ENCODE data around the gene VKORC1L1. TPM values are rescaled to one million over a fixed set of nuclear protein-coding genes. Genes with fewer than 3 reads are reported as not detected.
"Not testable (repeated sequence)": the region's sequence is repeated elsewhere in the genome, so short reads cannot be mapped to it uniquely, and the experiment has no call there.

The VKORC1L1 gene
- total RNA-seq, 1 experiment from 2014 or later = 27.0 TPM

DNA sequence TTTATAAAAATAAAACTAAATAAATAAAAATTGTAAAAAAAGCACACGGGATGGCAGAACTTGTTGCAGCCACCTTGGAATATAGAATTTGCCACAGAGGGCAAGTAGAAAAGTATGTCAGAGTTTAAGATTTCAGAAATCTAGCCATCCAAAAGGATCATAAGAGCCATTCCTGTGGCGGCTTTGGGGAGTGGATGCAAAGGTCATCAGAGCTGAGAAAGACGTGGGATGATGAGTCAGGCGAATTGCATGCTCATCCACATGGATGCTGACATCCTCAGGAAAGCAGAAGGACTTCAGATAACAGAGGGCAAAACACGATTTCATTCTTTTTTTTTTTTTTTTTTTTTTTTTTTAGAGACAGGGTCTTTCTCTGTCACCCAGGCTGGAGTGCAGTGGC, 3.6 kb upstream of the VKORC1L1 start:
- H3K27ac ChIP-seq; H3K9me3 ChIP-seq (replicated peaks); H3K27me3 ChIP-seq; H3K4me1 ChIP-seq; H3K36me3 ChIP-seq; H3K4me3 ChIP-seq; DNase-seq: not testable (repeated sequence)

DNA sequence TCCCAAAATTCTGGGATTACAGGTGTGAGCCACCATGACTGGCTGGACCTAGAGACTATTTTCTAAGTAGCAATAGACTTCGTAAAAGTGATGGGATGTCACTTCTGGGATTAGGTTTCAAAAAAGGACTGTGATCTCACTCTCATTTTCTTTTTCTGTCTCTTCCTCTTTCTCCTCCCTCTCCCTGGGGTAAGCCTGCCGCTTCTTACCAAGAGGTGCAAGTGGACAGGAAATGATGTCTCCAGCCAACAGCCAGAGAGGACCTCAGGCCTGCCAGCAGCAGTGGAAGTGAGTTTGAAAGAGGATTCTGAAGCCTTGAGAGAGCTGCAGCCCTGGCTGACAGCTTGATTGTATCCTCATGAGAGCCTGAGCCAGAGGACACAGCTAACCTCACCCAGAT, 1.4 kb upstream of the VKORC1L1 start:
- H3K9me3 ChIP-seq (replicated peaks); H3K4me3 ChIP-seq; H3K27ac ChIP-seq; DNase-seq; H3K27me3 ChIP-seq; H3K36me3 ChIP-seq; H3K4me1 ChIP-seq: not testable (repeated sequence)

GRCh38 chr7:65873582-65874193, 814 bp downstream of the VKORC1L1 start:
- Histone ChIP-seq H3K4me3 (peak overlapping the region; percentile 100), H3K27ac (peak overlapping the region; percentile 59; the same call in 1 of the 2 replicates)
- not testable (repeated sequence) for H3K9me3 ChIP-seq (replicated peaks); H3K27me3 ChIP-seq; H3K36me3 ChIP-seq; H3K4me1 ChIP-seq
- peak; percentile 36 to 41 for DNase-seq

- not testable (repeated sequence) for H3K4me3 ChIP-seq; DNase-seq; H3K27me3 ChIP-seq; H3K27ac ChIP-seq; H3K9me3 ChIP-seq (replicated peaks); H3K36me3 ChIP-seq; H3K4me1 ChIP-seq
Measured at GRCh38 chr7:65875715-65876114, 2.8 kb downstream of the VKORC1L1 start.

- H3K4me1 ChIP-seq; H3K9me3 ChIP-seq (replicated peaks); H3K27ac ChIP-seq; DNase-seq; H3K27me3 ChIP-seq; H3K36me3 ChIP-seq; H3K4me3 ChIP-seq: not testable (repeated sequence)
Measured at GRCh38 chr7:65879292-65880153, 6.6 kb downstream of the VKORC1L1 start.

- not testable (repeated sequence) for H3K36me3 ChIP-seq, H3K4me1 ChIP-seq, H3K27ac ChIP-seq
Measured at GRCh38 chr7:65880242-65880641, 7.4 kb downstream of the VKORC1L1 start.

DNA sequence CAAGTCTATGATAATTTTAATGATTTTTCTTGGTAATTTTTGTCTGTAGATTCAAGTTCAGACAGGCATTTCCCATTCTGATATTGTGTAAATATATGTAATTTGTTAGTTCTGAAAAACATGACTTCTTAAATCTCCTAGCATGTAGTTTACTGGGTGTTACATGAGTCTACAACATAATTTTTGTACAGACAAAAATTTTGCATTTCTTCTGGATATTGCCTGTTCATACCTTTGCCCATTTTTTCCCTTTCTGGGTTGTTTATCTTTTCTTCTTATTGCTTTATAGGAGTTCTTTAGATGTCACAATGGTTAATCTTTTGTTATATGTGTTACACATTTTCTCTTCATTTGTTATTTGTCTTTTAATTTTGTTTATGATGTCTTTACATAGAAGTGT, 12.1 kb downstream of the VKORC1L1 start:
- H3K9me3 ChIP-seq (replicated peaks); H3K27me3 ChIP-seq; H3K36me3 ChIP-seq; H3K27ac ChIP-seq; DNase-seq; H3K4me1 ChIP-seq; H3K4me3 ChIP-seq: not testable (repeated sequence)

More at GRCh38 chr7:65880242-65880641, 7.4 kb downstream of the VKORC1L1 start:
- not testable (repeated sequence) for H3K4me3 ChIP-seq; H3K9me3 ChIP-seq (replicated peaks); DNase-seq; H3K27me3 ChIP-seq

DNA sequence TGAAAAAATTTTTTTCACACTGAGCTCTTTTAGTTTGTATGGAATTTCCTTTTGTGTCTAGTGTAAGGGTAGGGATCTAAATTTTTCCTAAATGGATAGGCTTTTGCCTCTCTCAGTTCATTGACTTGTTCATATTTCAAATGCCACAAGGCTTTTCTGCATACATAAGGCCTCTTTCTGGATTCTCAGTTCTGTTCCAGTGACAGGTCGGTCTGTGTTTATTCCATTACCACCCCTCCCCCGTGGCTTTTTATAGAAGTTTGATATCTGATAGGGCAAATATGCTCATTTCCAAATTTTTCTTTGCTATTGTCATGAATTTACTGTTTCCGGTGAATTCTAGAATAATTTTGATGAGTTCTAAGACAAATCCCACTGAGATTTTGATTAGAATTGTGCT, 12.7 kb downstream of the VKORC1L1 start:
- not testable (repeated sequence) for DNase-seq; H3K4me3 ChIP-seq; H3K36me3 ChIP-seq; H3K27me3 ChIP-seq; H3K4me1 ChIP-seq; H3K9me3 ChIP-seq (replicated peaks); H3K27ac ChIP-seq

GRCh38 chr7:65888434-65889156, 15.7 kb downstream of the VKORC1L1 start:
- H3K9me3 ChIP-seq (replicated peaks); H3K4me1 ChIP-seq; H3K27me3 ChIP-seq; H3K27ac ChIP-seq; DNase-seq; H3K4me3 ChIP-seq: not testable (repeated sequence)
- peaks cover 11% of the 10 kb centered on the region; the same call in 1 of the 2 replicates for H3K36me3 ChIP-seq

DNA sequence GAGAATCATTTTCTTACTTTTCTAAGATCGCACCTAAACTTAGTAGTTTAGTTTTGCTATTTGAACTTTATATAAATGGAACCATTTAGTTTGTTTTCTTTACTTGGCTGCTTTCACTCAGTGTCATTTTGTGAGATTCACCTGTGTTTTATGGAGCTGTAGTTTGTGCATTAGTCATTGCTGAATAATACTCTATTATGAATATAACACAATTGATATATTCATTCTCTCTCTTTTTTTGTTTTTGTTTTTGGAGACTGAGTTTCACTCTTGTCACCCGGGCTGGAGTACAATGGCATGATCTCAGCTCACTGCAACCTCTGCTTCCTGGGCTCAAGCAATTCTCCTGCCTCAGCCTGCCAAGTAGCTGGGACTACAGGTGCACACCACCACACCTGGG, 16.8 kb downstream of the VKORC1L1 start:
- not testable (repeated sequence) for H3K4me1 ChIP-seq; DNase-seq; H3K9me3 ChIP-seq (replicated peaks); H3K4me3 ChIP-seq; H3K27ac ChIP-seq; H3K27me3 ChIP-seq
- peaks cover 14% of the 10 kb centered on the region; the same call in 1 of the 2 replicates for H3K36me3 ChIP-seq

DNA sequence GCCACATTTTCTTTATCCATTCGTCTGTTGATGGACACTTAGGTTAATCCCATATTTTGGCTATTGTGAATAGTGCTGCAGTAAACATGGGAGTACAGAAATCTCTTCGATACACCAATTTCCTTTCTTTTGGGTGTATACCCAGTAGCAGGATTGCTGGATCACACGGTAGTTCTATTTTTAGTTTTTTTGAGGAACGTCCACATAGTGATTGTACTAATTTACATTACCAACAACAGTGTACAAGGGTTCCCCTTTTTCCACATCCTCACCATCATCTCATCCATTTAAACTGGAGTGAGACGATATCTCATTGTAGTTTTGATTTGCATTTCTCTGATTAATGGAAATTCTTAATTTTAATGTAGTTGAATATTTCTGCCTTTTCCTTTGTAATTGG, 19.3 kb downstream of the VKORC1L1 start:
- Histone ChIP-seq H3K4me1 (no peaks in the 10 kb centered on the region), H3K27me3 (no peaks in the 10 kb centered on the region), H3K27ac (no peak overlapping the region), H3K36me3 (peaks cover 18% of the 10 kb centered on the region), H3K9me3 (replicated peaks) (no peaks in the 10 kb centered on the region; the same call in 1 of the 2 replicates), H3K4me3 (no peak overlapping the region)
- DNase-seq = no peak

GRCh38 chr7:65892835-65893234, 20.0 kb downstream of the VKORC1L1 start:
- no peak overlapping the region for H3K27ac ChIP-seq
- no peak overlapping the region for H3K4me3 ChIP-seq
- H3K36me3 ChIP-seq = peaks cover 18% of the 10 kb centered on the region
- DNase-seq = no peak
- no peaks in the 10 kb centered on the region; the same call in 1 of the 2 replicates for H3K9me3 ChIP-seq (replicated peaks)
- no peaks in the 10 kb centered on the region for H3K4me1 ChIP-seq
- H3K27me3 ChIP-seq = no peaks in the 10 kb centered on the region

DNA sequence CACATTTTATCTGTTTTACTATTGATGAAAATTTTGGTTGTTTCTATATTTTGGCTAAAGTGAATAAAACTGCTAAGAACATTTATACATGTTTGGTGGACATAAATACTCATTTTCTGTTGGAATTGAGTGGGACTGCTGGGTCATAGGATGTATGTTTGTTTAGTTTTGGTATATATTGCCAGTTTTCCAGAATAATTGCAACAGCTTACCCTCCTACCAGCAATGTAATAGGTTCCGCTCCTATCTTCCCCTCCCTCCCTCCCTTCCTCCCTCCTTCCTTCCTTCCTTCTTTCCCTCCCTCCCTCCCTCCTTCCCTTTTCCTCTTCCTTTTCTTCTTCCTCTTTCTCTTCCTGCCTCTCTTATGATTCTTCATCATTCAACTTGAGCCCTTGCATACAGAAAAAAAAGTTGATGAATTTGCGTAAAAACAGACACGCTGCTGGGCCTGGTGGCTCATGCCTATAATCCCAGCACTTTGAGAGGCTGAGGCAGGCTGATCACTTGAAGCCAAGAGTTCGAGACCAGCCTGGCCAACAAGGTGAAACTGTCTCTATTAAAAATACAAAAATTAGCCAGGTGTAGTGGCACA, 23.5 kb downstream of the VKORC1L1 start:
- H3K9me3 ChIP-seq (replicated peaks) = no peaks in the 10 kb centered on the region; the same call in none of the 2 replicates
- no peak overlapping the region for H3K4me3 ChIP-seq
- H3K27ac ChIP-seq = no peak overlapping the region
- no peak for DNase-seq
- H3K4me1 ChIP-seq = no peaks in the 10 kb centered on the region
- no peaks in the 10 kb centered on the region for H3K27me3 ChIP-seq
- H3K36me3 ChIP-seq = peaks cover 18% of the 10 kb centered on the region

GRCh38 chr7:65897289-65897688, 24.4 kb downstream of the VKORC1L1 start:
- not testable (repeated sequence) for H3K27me3 ChIP-seq; DNase-seq; H3K27ac ChIP-seq; H3K4me1 ChIP-seq; H3K4me3 ChIP-seq; H3K9me3 ChIP-seq (replicated peaks)
- peaks cover 14% of the 10 kb centered on the region for H3K36me3 ChIP-seq

All from SJCRH30 (cell line).